ENCODE data around the gene ZNF48. TPM values are rescaled to one million over a fixed set of nuclear protein-coding genes. Genes with fewer than 3 reads are reported as not detected.

The ZNF48 gene
- polyA plus RNA-seq, 1 donor, result 12.4 TPM

- no peak for DNase-seq
Measured at GRCh38 chr16:30401768-30402425, 6.7 kb downstream of the ZNF48 start.

DNA sequence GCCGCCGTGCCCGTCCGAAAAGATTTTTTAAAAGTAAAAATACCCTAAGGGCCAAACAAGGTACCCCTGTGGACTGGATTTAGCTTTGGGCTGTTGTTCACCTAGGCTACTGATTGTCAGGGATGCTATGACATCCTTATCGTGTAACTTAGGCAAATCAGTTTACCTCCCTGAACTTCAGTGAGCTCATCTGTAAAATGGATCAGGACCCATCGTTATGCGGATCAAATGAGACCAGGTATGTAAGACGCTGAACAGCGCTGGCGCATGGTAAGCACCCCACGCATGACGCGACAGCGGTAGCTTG lies 11.5 kb downstream of the ZNF48 start:
- DNase-seq, result no peak

DNA sequence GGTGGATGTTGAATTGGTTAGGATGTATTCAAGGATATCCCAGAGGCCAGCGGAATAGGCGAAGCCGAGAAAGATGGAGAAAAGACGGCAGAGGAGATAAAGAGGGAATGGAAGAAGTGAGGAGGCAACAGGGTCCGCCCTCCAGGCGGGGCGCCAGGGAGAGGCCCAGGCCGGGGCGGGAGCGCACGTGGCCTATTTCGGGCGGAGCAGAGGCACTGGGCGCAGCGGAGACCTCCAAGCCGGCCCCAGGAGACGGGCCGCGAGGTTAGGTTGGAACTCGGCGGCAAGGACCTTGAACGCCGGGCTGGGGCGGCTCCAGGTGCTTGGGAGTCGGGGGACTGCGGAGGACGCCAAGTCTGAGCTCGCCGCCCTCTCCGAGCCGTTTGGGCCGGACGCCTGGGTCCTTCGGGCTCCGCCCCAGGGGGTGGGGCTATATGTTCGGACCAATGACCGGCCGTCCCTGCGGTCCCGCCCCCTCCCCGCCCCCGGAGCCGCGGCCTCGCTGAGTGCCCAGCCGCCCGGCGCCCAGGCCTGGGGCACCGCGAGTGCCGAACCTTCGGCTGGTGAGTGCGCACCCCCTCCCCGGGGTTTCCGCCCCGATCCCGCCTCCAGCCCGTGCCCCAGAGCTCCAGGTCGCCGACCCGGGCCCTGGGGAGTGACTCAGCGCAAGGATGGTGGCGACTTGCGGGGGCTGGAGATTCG lies 12.0 kb downstream of the ZNF48 start, which contains the start of gene ZNF771:
TSS of gene ZNF771 (plus strand) at position 505 of the 702 bp plus-strand sequence. CDS start 448 bp downstream, outside the sequence.
- peak; percentile 87 for DNase-seq

GRCh38 chr16:30407804-30408534 lies 12.7 kb downstream of the ZNF48 start:
- DNase-seq, result no peak

GRCh38 chr16:30409125-30410060 lies 14.2 kb downstream of the ZNF48 start:
- DNase-seq, result peak; percentile 90

DNA sequence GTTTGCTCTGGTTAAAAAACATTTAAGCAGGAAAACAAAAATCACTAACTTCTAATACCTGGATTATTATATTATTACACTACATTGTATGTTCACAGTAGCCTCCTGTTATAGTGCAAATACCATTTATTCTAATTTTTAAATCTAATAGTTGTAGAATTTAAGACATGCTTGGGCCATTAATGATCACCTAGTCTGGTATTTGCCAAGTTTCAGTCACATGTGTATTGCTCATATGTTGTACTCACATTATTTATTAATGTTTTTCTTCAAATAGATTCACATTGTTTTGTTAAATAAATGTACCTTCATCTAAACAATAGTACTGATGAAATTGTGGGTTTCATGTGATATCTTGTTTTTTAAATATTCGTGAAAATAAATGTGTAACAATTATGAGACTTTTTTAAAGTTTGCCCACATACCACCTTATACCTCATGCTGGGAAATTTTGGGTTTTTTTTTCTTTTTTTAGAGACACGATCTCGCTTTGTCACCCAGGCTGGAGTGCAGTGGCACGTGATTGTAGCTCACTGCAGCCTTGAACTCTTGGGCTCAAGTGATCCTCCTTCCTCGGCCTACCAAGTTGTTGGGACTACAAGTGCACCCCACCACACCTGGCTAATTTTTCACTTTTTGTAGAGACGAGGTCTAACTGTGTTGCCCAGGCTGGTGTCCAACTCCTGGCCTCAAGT lies 18.0 kb downstream of the ZNF48 start:
- no peak for DNase-seq

- no peak for DNase-seq
Measured at GRCh38 chr16:30414159-30414558, 18.9 kb downstream of the ZNF48 start.

DNA sequence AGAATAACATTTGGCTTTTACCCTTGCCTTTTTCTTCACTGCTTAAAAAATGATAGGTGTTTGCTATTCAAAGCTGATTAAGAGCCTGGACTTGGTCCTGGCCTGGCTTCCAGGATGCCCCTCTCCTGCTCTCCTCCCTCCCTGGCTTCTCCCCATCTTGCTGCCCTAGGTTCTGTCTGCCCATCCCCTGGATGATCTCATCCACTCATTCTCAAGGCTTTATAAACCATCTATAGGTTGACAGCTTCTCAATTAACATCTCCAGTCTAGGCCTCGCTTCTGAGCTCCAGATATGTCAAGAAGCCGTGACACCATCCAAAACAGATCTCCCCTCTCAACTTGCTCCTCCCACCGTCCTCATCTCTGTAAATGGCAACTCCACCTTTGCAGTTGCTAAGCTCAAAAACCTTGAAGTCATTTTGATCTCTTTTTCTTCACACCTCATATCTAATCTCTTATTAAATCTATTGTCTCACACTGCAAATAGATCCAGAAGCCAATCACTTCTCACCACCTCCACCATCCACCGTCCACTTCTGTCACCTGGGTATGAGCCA lies 20.9 kb downstream of the ZNF48 start:
- no peak for DNase-seq

- no peak for DNase-seq
Measured at GRCh38 chr16:30416624-30417528, 21.7 kb downstream of the ZNF48 start.

DNA sequence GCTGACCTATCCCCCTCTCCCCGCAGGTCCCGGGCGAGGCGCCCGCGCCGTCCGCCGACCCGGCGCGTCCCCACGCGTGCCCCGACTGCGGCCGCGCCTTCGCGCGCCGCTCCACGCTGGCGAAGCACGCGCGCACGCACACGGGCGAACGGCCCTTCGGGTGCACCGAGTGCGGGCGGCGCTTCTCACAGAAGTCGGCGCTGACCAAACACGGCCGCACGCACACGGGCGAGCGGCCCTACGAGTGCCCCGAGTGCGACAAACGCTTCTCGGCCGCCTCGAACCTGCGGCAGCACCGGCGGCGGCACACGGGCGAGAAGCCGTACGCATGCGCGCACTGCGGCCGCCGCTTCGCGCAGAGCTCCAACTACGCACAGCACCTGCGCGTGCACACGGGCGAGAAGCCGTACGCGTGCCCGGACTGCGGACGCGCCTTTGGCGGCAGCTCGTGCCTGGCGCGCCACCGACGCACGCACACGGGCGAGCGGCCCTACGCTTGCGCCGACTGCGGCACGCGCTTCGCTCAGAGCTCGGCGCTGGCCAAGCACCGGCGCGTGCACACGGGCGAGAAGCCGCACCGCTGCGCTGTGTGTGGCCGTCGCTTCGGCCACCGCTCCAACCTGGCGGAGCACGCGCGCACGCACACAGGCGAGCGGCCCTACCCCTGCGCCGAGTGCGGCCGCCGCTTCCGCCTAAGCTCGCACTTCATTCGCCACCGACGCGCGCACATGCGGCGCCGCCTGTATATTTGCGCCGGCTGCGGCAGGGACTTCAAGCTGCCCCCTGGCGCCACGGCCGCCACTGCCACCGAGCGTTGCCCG lies 22.5 kb downstream of the ZNF48 start:
- peak; percentile 88 for DNase-seq

GRCh38 chr16:30418350-30419181 lies 23.3 kb downstream of the ZNF48 start:
- DNase-seq, result no peak

DNA sequence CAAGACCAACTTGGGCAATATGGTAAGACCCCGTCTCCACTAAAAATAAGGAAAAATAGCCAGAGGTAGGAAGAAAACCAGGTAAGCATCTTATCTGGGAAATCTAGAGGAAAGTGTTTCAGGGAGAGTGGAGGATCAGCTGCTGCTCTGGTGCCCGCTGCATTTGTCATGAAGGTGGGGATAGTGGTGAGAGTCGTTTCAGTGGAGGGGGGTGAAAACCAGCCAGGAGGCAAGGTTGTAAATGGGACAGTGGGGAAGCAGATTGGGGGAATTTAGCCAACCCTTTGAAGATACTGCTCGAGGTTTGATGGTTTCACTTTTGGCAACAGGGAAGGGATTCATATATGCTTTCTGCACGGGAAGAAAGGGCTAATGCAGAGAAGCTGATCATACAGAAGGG lies 25.8 kb downstream of the ZNF48 start:
- DNase-seq, result no peak

DNA sequence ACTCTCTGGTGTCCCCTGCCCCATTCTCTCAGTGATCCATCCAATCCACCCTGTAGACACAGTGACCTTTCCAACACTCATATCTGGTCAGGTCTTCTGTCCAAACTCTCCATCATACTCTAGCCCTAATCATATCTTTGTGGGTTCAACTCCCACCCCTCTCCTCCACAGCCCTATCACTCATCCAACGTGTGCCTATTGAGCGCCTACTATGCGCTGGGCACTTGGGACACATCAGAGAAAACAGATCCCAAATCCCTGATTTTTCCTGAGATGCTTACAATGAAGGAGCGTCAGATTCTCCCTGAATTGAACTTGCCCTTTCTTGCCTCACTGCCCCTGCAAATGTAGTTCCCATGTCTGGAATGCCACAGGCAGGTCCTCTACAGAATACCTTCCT lies 32.8 kb downstream of the ZNF48 start:
- DNase-seq, result no peak

DNA sequence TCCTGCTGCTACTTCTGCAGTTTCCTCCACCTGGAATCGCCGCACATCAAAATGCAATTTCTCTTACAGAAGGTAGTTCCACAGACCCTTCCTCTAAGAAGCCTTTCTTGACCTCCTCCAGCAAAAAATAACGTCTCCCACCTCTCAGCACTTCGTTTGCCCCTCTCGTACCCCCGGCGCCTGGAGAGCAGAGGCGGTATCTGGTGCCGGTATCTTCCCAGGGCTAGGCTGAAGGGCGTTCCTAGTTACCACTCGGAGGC lies 34.1 kb downstream of the ZNF48 start:
- no peak for DNase-seq

DNA sequence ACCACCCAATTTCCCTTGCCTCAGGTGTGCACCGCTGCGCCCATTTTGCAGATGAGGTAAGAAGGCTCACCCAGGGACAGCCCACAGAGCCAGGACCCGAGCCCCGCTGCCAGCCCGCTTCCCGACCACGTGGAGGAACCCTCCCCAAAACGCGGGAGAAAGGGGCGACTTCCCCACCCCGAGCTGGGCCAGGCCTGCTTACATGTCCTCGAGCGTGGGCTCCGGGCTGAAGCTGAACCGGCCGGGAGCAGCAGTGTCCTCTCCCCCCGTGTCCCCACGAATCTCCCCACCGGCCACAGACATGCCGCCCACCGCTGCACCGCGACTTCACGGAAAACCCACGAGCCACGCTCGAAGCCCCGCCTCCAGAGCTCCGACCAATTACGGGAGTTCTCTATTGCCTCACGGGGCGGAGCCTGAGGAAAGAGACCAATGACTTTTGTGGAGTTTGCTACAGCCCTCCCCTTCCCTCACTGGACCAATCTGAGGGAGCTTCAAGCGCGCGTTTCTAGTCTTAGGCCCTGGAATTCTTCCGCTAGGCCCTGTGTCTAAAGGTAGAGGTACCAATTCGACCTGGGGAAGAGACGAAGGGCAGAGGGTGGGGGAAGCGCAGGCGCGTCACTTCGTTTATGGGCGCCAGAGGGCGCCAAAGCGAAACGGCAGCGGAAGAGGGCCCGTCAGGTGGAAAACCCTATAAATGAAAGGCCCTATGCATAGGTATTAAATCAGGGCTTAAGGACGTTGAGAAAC lies 34.6 kb downstream of the ZNF48 start, which contains the start of gene DCTPP1:
TSS of gene DCTPP1 (minus strand) at position 353 of the 750 bp plus-strand sequence. CDS start at position 303, 50 bp downstream.
- DNase-seq, result peak; percentile 99

DNA sequence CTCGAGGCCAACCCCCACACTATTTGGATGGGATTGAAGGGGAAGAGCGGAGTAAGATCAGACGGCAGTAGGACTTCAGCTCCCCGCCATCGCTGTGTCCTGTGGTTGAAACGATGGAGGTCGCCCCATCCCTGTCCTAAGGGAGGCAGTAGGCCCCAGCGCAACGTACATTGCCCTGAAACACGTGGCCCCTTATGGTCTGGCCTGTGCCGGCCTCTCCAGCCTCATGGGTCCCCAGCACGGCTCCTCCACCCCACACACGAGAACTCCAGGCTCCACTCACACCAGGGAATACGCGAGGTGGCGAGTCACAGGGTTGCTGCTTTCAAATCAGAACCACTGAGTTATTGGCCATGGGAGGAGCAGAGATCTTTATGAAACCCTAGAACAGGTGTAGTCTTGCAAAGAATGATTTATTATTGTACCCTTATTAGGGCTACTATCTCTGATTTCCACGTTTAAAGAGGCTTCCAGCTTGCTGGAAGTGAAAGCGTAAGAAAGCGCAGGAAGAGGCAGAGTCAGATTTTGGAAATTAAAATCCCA lies 35.3 kb downstream of the ZNF48 start:
- DNase-seq, result no peak

DNA sequence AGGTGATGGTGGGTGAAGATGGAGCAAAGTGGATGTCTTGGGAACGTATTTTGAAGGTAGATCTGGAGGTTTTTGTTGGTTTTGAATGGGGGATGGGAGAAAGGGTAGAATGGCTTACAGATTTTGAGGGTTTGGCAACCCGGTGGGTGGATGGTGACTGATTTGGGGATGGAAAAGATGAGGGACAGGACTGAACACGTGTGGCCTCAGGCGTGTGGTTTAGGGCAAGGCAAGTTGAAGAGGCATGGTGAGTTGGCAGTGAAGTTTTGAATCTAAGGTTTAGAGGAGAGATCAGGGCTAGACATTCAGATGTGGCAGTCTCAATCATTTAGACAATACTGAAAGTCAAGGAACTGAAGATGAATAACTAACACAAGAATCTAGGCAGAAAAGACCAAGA lies 39.6 kb downstream of the ZNF48 start:
- no peak for DNase-seq
